ENCODE data around the gene CLK1. TPM values are rescaled to one million over a fixed set of nuclear protein-coding genes. Genes with fewer than 3 reads are reported as not detected.

The CLK1 gene
- total RNA-seq, 1 experiment from 2014 or later, result 46.8 TPM

DNA sequence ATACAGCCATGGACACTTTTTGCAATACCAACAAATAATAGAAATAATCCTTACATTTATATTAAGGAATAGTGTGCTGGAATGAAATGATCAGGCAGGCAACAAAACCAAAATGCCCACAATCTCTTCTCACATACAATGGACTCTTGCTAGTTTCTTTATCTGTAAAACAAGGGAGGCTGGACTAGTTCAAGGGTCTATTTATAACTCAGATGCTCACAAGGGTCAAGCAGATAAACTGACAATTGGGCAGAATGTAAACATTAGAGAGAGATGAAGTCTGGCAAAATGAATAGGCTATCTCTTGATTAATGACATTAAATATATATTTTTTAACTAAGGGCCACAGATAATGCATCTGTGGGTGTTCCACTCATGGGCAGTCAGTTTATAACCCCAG is 13.0 kb upstream of the CLK1 start:
- Histone ChIP-seq H2BK120ac (ENCODE audit: low read depth, low read length, poor library complexity, severe bottlenecking) (no peak overlapping the region), H3K9me3 (ENCODE audit: control insufficient read depth, low read depth, low read length) (no peaks in the 10 kb centered on the region), H3K18ac (ENCODE audit: insufficient read length, low read depth, low read length) (no peak overlapping the region), H4K20me1 (ENCODE audit: control insufficient read depth, insufficient read depth, insufficient read length) (no peaks in the 10 kb centered on the region), H2BK5ac (ENCODE audit: insufficient read length, low read length) (no peak overlapping the region), H4K8ac (replicated peaks; ENCODE audit: insufficient read length, low read depth, low read length) (no peak overlapping the region), H4K91ac (ENCODE audit: insufficient read length, low read depth, low read length) (no peak overlapping the region), H2AK5ac (ENCODE audit: insufficient read length, low read length) (no peak overlapping the region), H3K79me2 (ENCODE audit: insufficient read depth, low read length) (no peaks in the 10 kb centered on the region), H3K4me1 (ENCODE audit: insufficient read depth, low read length) (no peaks in the 10 kb centered on the region), H3K27me3 (ENCODE audit: insufficient read depth, low read length) (no peaks in the 10 kb centered on the region), H2BK12ac (ENCODE audit: insufficient read length, low read depth, low read length) (no peak overlapping the region), H3K23ac (ENCODE audit: insufficient read length, low read depth, low read length) (no peak overlapping the region), H2BK20ac (ENCODE audit: low read depth, low read length, poor library complexity, severe bottlenecking) (no peak overlapping the region), H3K9ac (ENCODE audit: extremely low read depth, insufficient read length, low read length) (no peak overlapping the region), H3K27ac (ENCODE audit: insufficient read length, low read depth, low read length) (no peak overlapping the region), H3K79me1 (ENCODE audit: insufficient read depth, low read depth, low read length, poor library complexity, severe bottlenecking) (no peaks in the 10 kb centered on the region), H2BK15ac (ENCODE audit: low read depth, low read length) (no peak overlapping the region), H3K14ac (ENCODE audit: insufficient read depth, low read length) (no peak overlapping the region), H3K4ac (ENCODE audit: low read depth, low read length) (no peak overlapping the region), H4K5ac (ENCODE audit: insufficient read length, low read depth, low read length) (no peak overlapping the region), H3K4me2 (ENCODE audit: insufficient read depth, insufficient read length, low read length) (no peak overlapping the region), H2AFZ (ENCODE audit: low read length) (no peak overlapping the region), H3T11ph (ENCODE audit: low read length) (no peak overlapping the region), H3K23me2 (ENCODE audit: insufficient read length, low read depth, low read length, poor library complexity, severe bottlenecking) (no peaks in the 10 kb centered on the region), H3K56ac (ENCODE audit: insufficient read length, low read depth, low read length) (no peak overlapping the region)
- DNase-seq, result no peak
- Mint-ChIP-seq H3K4me3 (no peak overlapping the region), H3K27me3 (ENCODE audit: low read depth) (no peaks in the 10 kb centered on the region), H3K4me1 (no peaks in the 10 kb centered on the region), H3K36me3 (ENCODE audit: insufficient read depth in 1 of 3, low read depth in 3 of 3) (peaks cover 16 to 75% (median 72%) of the 10 kb centered on the region in 3 experiments), H3K27ac (no peak overlapping the region), H3K9me3 (no peaks in the 10 kb centered on the region)
- TF ChIP-seq, protein P1, sequence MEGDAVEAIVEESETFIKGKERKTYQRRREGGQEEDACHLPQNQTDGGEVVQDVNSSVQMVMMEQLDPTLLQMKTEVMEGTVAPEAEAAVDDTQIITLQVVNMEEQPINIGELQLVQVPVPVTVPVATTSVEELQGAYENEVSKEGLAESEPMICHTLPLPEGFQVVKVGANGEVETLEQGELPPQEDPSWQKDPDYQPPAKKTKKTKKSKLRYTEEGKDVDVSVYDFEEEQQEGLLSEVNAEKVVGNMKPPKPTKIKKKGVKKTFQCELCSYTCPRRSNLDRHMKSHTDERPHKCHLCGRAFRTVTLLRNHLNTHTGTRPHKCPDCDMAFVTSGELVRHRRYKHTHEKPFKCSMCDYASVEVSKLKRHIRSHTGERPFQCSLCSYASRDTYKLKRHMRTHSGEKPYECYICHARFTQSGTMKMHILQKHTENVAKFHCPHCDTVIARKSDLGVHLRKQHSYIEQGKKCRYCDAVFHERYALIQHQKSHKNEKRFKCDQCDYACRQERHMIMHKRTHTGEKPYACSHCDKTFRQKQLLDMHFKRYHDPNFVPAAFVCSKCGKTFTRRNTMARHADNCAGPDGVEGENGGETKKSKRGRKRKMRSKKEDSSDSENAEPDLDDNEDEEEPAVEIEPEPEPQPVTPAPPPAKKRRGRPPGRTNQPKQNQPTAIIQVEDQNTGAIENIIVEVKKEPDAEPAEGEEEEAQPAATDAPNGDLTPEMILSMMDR (conservative IDR thresholded peaks at IDR 0.05), result no peak

All from H9 (cell line).